SIG-M5 treated with dmso at 0.1 percent for 504 hours (cell line): ENCODE measurements around the gene NMRAL1.

ENCODE experiments used
- DNase-seq: peaks from one replicate; lab custom pipeline; 2025; ENCODE audit not compliant: unreplicated experiment; lab: John Stamatoyannopoulos, UW

Gene NMRAL1

GRCh38 chr16:4467916-4468315 lies 6.5 kb downstream of the NMRAL1 start:
- DNase-seq: no peak

GRCh38 chr16:4465977-4466779 lies 8.2 kb downstream of the NMRAL1 start:
- no peak for DNase-seq

DNA sequence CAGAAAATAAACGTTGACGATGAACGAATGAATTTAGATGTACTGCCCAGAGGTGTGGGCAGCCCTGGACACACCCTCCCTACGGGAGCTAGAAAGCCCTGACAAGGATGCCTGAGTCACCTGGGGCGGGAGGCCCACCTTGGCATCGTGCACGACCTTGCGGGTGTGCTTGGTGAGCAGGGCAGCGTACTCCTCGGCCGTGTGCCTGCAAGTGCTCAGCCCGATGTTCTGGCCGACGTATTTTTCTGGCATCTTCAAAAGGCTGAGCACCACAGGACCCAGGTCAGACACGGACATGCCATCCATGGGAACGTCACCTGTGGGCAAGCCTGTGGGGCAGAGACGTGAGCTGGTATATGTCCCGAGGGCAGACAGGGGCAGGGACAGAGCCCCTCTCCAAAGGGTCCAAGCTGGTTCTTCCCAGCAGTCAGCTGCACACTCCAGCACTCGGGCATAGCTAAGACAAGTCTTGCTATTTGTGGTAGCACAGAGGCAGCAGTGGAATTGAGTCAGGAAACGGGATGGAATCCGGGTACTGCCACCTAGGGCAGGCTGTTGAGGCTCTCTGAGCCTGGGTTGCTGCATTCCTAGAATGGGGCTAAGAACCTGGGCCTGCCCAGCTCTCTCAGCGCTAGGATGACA lies 10.8 kb downstream of the NMRAL1 start:
- DNase-seq: no peak

- DNase-seq: no peak
Observed at GRCh38 chr16:4461250-4462085, 13.0 kb downstream of the NMRAL1 start.

GRCh38 chr16:4460936-4461249 lies 13.5 kb downstream of the NMRAL1 start:
- DNase-seq: no peak

DNA sequence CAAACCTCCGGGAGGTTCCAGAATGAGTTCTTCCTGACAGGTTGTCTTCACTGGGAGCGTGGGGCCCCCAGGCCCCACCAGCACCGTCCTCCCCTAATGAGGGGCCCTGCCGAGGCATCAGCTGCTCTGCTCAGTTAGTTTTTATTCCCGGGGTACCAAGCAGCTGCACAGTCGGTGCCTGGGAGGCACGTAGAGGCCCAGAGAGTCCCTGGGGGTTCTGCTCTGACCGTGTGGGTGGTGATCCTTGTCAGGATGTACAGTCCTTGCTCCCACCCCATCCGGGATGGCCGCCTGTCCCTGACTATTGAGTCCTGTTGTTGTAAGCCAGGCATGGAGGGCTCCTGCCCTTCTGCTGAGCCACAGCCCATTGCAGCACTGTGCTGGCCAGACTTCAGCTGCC lies 18.5 kb downstream of the NMRAL1 start:
- no peak for DNase-seq

DNA sequence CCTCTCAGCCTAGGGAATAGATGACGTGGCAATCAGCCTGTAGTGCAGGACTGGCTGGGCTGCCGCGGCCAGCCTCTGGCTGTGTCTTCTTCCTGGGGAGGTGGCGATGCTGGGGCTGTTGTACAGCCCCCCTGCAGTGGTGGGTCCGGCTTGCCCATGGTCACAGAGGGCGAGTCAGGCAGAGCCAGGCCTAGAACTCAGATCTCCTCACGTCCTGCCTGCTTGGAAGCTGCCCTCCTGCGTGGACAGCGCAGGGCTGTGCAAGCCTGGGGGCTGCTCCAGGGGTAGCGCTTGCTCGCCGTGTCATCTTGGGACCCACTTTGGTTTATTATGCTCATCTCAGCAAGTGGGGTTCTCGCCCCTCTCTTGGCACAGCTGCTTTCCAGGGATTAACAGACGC lies 19.3 kb downstream of the NMRAL1 start:
- no peak for DNase-seq

GRCh38 chr16:4454623-4455022 lies 19.8 kb downstream of the NMRAL1 start:
- DNase-seq: no peak

DNA sequence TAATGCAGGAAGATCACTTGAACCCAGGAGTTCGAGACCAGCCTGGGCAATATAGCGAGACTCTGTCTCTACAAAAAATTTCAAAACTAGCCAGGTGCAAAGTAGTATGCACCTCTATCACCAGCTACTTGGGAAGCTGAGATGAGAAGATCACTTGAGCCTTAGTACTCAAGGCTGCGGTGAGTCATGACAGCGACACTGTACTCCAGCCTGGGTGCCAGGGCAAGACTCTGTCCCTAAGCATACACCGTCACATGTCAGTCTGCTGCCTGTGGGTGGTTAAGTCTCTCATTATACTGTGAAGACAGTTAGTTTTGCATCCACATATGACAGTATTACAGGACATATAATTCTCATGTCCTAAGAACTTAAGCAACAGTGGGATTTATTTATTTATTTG lies 21.8 kb downstream of the NMRAL1 start:
- no peak for DNase-seq

GRCh38 chr16:4450931-4451519 lies 23.4 kb downstream of the NMRAL1 start:
- DNase-seq: no peak

GRCh38 chr16:4450430-4450829 lies 24.0 kb downstream of the NMRAL1 start:
- no peak for DNase-seq

DNA sequence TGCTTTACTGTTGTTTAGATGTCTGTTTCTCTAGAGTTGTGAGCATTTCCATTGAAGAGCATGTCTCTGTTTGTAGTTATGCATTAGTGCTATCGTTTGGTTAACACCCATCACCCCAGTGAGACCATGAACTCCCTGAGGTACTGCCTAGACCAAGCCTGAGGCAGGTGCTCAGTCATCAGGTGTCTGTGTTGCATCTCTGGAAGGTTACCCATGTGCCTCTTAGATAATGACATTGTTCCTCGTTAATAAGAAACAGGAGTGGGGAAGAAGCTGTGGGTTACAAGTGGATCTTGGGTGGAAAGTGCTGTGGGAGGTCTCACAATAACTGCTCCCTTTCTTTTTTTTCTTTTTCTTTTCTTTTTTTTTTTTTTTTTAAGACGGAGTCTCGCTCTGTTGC lies 30.4 kb downstream of the NMRAL1 start:
- no peak for DNase-seq

GRCh38 chr16:4443271-4443670 lies 31.2 kb downstream of the NMRAL1 start:
- DNase-seq: no peak

DNA sequence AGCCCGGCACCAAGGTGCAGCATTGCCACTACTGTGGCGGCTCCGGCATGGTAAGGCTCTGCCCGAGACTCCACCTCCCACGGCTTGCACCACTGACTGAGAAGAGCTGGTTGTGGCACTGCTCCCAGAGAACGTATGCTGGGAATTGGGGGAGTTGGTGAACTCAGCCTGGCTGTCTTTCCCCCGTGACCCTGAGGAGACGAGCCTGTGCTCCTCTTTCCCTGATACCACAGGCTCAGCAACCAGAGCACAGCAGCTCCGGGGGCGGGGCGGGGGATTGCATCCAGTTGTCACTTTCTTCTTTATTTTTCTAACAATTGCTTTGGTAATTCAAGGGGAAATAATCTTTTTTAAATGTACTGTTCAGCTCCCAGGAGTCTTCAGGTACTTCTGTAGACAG lies 32.1 kb downstream of the NMRAL1 start:
- DNase-seq: no peak

- no peak for DNase-seq
Observed at GRCh38 chr16:4437366-4437765, 37.1 kb downstream of the NMRAL1 start.

- DNase-seq: no peak
Observed at GRCh38 chr16:4435337-4436067, 38.9 kb downstream of the NMRAL1 start.

DNA sequence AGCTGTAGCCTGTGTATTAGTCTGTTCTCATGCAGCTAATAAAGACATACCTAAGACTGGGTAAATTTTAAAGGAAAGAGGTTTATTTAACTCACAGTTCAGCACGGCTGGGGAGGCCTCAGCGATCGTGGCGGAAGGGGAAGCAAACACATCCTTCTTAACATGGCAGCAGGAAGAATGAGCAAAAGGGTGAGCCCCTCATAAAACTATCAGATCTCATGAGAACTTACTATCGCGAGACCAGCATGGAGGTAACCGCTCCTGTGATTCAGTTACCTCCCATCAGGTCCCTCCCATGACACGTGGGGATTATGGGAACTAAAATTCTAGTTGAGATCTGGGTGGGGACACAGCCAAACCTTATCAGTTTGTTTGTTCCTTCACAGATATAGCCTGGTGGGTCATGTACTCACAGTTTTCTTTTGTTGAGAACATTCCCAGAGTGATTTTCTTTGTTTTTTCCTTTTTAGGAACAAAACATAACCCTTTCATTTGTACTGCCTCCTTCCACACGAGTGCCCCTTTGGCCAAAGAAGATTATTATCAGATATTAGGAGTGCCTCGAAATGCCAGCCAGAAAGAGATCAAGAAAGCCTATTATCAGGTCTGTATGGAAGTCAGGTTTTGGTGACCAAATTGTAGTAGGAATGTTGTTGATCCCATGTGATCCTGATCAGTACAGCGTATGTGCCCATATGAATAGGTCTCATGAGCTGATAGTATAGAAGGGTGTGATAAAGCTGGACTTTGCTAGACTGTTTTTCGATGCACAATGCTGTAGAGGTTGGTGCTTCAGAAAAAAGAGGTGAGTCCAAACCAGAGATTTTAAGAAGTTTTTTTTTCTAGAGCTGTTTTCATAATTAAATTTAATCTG lies 40.3 kb downstream of the NMRAL1 start:
- DNase-seq: no peak

DNA sequence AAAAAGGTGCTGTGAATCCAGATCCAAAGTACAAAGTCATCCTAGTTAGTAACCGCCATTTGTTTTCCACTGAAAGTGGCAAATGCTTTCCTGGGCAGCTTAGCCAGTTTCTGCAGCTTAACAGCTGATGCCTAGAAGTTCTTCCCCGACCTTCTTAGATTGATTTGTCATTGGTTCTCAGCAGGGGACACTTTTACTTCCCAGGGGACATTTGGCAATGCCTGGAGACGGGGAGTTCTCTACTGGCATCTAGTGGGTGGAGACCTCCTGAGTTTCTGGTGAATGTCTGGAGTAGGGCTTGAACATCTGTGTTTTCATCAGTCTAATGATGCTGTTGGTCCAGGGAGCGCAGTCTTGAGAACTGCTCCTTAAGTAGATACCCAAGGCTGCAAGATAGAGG lies 41.2 kb downstream of the NMRAL1 start:
- no peak for DNase-seq

GRCh38 chr16:4431023-4431422 lies 43.4 kb downstream of the NMRAL1 start:
- DNase-seq: no peak

- no peak for DNase-seq
Observed at GRCh38 chr16:4428500-4428899, 45.9 kb downstream of the NMRAL1 start.
